Sigmoid colon (tissue), 7 donors: Measurements from ENCODE around the gene MISP3. TPM values are rescaled to one million over a fixed set of nuclear protein-coding genes. Genes with fewer than 3 reads are reported as not detected.
"Not testable (repeated sequence)": the region's sequence is repeated elsewhere in the genome, so short reads cannot be mapped to it uniquely, and the experiment has no call there.

Experiments used
- DNase-seq: peaks from one replicate; pipeline ENCODE4 v3.0.0-alpha.2; 2019
- H3K27ac ChIP-seq, 4 donors: fragments of 200-600 bp; sonication (generic); one replicate each; pipeline ENCODE4 v1.5.1; 2016 to 2019; ENCODE audit warnings: mild to moderate bottlenecking in 1 of 4
- H3K27me3 ChIP-seq, 3 donors: fragments of 200-600 bp; sonication (generic); one replicate each; pipeline ENCODE4 v1.5.1; 2019; ENCODE audit warnings: mild to moderate bottlenecking in 1 of 3
- H3K36me3 ChIP-seq, 4 donors: fragments of 200-600 bp; sonication (generic); one replicate each; pipeline ENCODE4 v1.5.1; 2016 to 2019
- H3K4me1 ChIP-seq, 4 donors: fragments of 200-600 bp; sonication (generic); one replicate each; pipeline ENCODE4 v1.5.1; 2017 to 2019
- H3K4me3 ChIP-seq, 4 donors: fragments of 200-600 bp; sonication (generic); one replicate each; pipeline ENCODE4 v1.5.1; 2017 to 2019; ENCODE audit warnings: mild to moderate bottlenecking in 2 of 4, moderate library complexity in 1 of 4
- H3K9me3 ChIP-seq, 4 donors: fragments of 200-600 bp in 3 of 4; sonication (generic) in 3 of 4; one replicate each; pipeline versions ENCODE4 v1.5.1 to v1.6.1; 2013 to 2019
- EP300 ChIP-seq, 4 donors: sonication (generic); formaldehyde crosslinking; IDR thresholded peaks; one replicate each; pipeline ENCODE4 v1.6.1; 2017; ENCODE audit warnings: antibody characterized with exemption in 4 of 4
- POLR2A ChIP-seq, 2 donors: fragments of 450-650 bp; IDR thresholded peaks; one replicate each; pipeline ENCODE4 v1.6.1; 2016; ENCODE audit warnings: antibody characterized with exemption in 2 of 2, mild to moderate bottlenecking in 2 of 2, moderate library complexity in 2 of 2
- POLR2AphosphoS5 ChIP-seq, 4 donors: sonication (generic); formaldehyde crosslinking; IDR thresholded peaks; one replicate each; pipeline ENCODE4 v1.6.1; 2017; ENCODE audit warnings: antibody characterized with exemption in 4 of 4
- WGBS, 2 donors: extraction: QIAGEN DNeasy Blood & Tissue Kit; methylation state at CpG; one replicate each; pipeline ENCODE4 v1.1.7; 2013; 5-methylcytosine and 5-hydroxymethylcytosine counted together
- intact Hi-C: fragments of 100-400 bp; cut with DNase I; formaldehyde crosslinking; loops from one replicate; pipeline ENCODE4 v1.15.1; 2023
- polyA plus RNA-seq, 3 donors: library from polyadenylated mRNA; stranded (reverse); fragments of 200-250 nt; gene quantifications; one replicate each; pipeline ENCODE4 v1.2.3, GENCODE V29; 2013
- total RNA-seq, 4 donors: library from RNA; depleted of rRNA; stranded (reverse); fragments of >200 nt; gene quantifications; one replicate each; pipeline ENCODE4 v1.1.0, GENCODE V29; 2016
- TF ChIP-seq, protein P1 (sequence below), 4 experiments: fragments of 450-650 bp in 3 of 4; fragments of 200-600 bp in 1 of 4; IDR thresholded peaks; one replicate each; pipeline ENCODE4 v1.5.1; 2016 to 2019; ENCODE audit warnings: antibody characterized with exemption in 4 of 4, mild to moderate bottlenecking in 3 of 4, moderate library complexity in 2 of 4
- donor health status: healthy with polysubstance abuse.
- donor health status: Bipolar disorder and iron deficiency.
- donor health status: healthy.

The MISP3 gene
- total RNA-seq (1 to 10 TPM; 1.4 to 3.8 (median 1.7) TPM), polyA plus RNA-seq (10 to 100 TPM; 22.7 to 26.4 (median 25.2) TPM)

DNA sequence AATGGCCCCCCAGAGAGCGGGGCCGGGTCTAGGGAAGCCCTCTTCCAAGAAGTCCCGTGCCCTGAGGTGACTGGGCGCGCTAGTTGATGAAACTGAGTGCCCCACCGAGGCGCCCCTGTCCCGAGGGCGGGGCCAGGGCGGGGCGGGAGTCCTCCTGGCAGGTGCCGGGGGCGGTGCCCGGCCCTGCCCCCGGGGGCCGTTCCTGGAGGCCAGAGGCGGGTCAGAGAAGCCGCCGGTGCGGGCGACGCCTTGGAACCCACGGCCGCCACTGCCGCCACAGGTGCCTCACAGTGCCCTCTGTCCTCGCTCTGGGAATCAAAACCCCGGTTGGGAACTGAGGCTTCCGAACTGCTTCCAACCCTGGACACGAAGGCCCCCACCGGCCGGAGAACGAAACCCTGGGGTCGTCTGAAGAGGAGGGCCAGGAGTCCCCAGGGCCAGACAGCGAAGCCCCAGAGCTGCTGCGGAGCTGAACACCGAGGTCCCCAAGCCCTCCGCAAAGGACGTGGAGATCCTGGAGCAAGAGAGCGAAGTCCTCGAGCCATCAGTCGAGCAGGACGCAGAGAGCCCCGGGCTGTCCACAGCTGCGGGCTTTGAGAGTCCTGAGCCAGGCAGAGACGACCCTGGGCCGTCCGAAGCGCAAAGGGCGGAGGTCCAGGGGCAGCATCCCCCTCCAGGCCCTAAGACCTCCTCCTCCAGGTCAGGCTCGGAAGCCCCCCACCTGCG is at the start of gene MISP3:
MISP3 (plus strand) TSS at position 252 of the 726 bp plus-strand sequence. CDS start 524 bp downstream, outside the sequence.
- H3K36me3 ChIP-seq: no peaks in the 10 kb centered on the region
- peak within 1 kb of the TSS; percentile 87 to 93 (median 91) for H3K27ac ChIP-seq
- H3K4me1 ChIP-seq: peaks cover 0 to 41% (median 38%) of the 10 kb centered on the region in 4 donors
- H3K4me3 ChIP-seq: peak within 1 kb of the TSS; percentile 42 to 77 (median 62)
- WGBS, 2 donors: 1% methylated on average over 51 of the region's 51 CpGs
- TF ChIP-seq EP300 (IDR thresholded peaks at IDR 0.05) (no peak), POLR2A (IDR thresholded peaks at IDR 0.05) (peak in 1 of 2 donors; percentile 34), POLR2AphosphoS5 (IDR thresholded peaks at IDR 0.05) (no peak)
- TF ChIP-seq, protein P1, sequence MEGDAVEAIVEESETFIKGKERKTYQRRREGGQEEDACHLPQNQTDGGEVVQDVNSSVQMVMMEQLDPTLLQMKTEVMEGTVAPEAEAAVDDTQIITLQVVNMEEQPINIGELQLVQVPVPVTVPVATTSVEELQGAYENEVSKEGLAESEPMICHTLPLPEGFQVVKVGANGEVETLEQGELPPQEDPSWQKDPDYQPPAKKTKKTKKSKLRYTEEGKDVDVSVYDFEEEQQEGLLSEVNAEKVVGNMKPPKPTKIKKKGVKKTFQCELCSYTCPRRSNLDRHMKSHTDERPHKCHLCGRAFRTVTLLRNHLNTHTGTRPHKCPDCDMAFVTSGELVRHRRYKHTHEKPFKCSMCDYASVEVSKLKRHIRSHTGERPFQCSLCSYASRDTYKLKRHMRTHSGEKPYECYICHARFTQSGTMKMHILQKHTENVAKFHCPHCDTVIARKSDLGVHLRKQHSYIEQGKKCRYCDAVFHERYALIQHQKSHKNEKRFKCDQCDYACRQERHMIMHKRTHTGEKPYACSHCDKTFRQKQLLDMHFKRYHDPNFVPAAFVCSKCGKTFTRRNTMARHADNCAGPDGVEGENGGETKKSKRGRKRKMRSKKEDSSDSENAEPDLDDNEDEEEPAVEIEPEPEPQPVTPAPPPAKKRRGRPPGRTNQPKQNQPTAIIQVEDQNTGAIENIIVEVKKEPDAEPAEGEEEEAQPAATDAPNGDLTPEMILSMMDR (IDR thresholded peaks at IDR 0.05): no peak
- no peaks in the 10 kb centered on the region for H3K9me3 ChIP-seq
- intact Hi-C loops: loop anchor here (1.0 to 2.0 kb wide), 3 partner anchors 40 to 192 kb away; partner anchors contain the start of gene RFX1
- no peaks in the 10 kb centered on the region for H3K27me3 ChIP-seq
- peak; percentile 75 for DNase-seq

DNA sequence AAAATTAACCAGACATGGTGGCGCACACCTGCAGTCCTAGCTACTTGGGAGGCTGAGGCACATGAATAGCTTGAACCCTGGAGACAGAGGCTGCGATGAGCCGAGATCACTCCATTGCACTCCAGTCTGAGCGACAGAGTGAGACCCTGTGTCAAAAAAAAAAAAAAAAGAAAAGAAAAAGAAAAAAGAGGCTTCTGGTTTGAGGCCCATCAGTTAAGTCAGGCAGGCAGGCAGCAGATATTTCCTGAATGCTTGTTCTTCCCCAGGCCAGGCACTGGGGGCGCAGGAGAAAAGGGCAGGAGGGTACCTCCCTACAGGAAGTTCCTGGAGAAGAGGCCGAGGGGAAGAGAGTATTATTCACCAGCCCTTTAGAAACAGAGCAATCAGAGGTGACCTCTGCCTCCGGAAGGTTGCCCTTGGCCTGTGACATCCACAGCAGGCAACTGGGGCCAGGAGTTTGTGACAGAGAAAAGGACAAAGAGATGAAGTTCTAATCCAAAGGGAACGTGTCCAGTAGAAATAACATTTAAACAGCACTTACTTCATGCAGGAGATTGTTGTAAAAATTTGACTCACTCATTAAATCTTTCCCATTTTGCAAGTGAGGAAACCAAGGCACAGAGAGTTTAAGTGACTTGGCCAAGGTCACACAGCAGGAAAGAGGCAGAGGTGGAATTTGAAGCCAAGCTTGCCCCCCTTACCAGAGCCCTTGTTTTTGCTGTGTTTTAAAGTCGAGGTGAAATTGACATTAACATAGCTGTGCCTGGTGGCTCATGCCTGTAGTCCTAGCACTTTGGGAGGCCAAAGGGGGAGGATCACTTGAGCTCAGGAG is 49.0 kb upstream of the MISP3 start:
- H3K4me3 ChIP-seq: no peak overlapping the region
- H3K4me1 ChIP-seq: no peaks in the 10 kb centered on the region
- TF ChIP-seq, protein P1 (IDR thresholded peaks at IDR 0.05): peak in 1 of 4 experiments; percentile 11
- TF ChIP-seq POLR2AphosphoS5 (IDR thresholded peaks at IDR 0.05) (no peak), EP300 (IDR thresholded peaks at IDR 0.05) (no peak), POLR2A (IDR thresholded peaks at IDR 0.05) (no peak)
- intact Hi-C loops: no loop called here
- 56 to 63% methylated on average over 9 of the region's 9 CpGs for WGBS, 2 donors
- H3K27ac ChIP-seq: peak overlapping the region in 1 of 4 donors; percentile 11
- H3K36me3 ChIP-seq: no peaks in the 10 kb centered on the region
- DNase-seq: no peak
- H3K27me3 ChIP-seq: peaks cover 0 to 5% (median 0%) of the 10 kb centered on the region in 3 donors
- no peaks in the 10 kb centered on the region for H3K9me3 ChIP-seq

DNA sequence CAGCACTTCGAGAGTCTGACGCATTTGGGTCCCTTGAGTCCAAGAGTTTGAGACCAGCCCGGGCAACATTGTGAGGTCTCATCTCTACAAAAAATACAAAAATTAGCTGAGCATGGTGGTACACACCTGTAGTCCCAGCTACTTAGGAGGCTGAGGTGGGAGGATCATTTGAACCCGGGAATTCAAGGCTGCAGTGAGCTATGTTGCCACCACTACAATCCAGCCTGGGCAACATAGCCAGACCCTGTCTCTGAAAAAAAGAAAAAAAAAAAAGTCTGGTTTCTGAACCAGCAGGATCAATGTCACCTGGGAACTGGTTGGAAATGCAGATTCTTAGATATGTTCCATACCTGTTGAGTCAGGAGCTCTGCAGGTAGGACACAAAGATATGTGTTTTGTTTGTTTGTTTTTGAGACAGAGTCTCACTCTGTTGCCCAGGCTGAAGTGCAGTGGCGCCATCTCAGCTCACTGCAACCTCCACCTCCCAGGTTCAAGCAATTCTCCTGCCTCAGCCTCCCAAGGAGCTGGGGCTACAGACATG is 45.9 kb upstream of the MISP3 start:
- DNase-seq, H3K9me3 ChIP-seq, H3K4me1 ChIP-seq, H3K4me3 ChIP-seq, H3K36me3 ChIP-seq, intact Hi-C loops, H3K27ac ChIP-seq: not testable (repeated sequence)
- peaks cover 0 to 17% (median 14%) of the 10 kb centered on the region in 3 donors for H3K27me3 ChIP-seq
- WGBS, 2 donors: 95 to 96% methylated on average over 5 of the region's 5 CpGs

DNA sequence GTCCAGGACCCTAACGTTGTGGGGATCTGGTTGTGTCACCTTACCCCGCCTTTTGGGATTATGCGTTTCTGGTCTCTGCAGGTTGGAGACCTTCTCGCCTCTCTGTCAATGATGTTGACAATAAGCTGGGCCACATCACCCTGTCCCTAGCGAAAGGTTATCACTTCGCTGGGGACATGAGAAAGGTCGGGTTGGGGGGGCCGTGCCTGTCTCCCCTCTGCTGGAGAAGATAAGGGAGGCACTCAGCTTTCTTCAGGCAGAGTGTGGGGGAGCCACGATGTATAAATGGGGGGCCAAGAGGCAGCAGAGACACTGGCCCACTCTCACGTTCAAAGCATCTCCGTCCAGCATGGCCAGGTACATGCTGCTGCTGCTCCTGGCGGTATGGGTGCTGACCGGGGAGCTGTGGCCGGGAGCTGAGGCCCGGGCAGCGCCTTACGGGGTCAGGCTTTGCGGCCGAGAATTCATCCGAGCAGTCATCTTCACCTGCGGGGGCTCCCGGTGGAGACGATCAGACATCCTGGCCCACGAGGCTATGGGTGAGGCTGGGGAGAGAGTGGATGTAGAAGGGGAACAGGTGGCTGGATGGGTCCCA is 44.6 kb upstream of the MISP3 start, which contains the start of gene RLN3:
RLN3 (plus strand) TSS at position 293 of the 595 bp plus-strand sequence; CDS start at position 350, 57 bp downstream.
- Histone ChIP-seq H3K4me3 (no peak within 1 kb of the TSS), H3K9me3 (no peaks in the 10 kb centered on the region), H3K4me1 (peaks cover 0 to 14% (median 12%) of the 10 kb centered on the region in 4 donors), H3K27me3 (peaks cover 0 to 24% (median 14%) of the 10 kb centered on the region in 3 donors), H3K27ac (no peak within 1 kb of the TSS), H3K36me3 (no peaks in the 10 kb centered on the region)
- DNase-seq: no peak
- WGBS, 2 donors: 83 to 84% methylated on average over 24 of the region's 24 CpGs
- no peak for TF ChIP-seq POLR2AphosphoS5 (IDR thresholded peaks at IDR 0.05)
- TF ChIP-seq, protein P1 (IDR thresholded peaks at IDR 0.05): no peak
- TF ChIP-seq EP300 (IDR thresholded peaks at IDR 0.05): no peak
- TF ChIP-seq POLR2A (IDR thresholded peaks at IDR 0.05): no peak
- intact Hi-C loops: no loop called here
